ENCODE data around the gene PLA2G4D.

The PLA2G4D gene

GRCh38 chr15:42130246-42130986 lies 36.1 kb upstream of the PLA2G4D start:
- no peak overlapping the region for H3K4me3 ChIP-seq (ENCODE audit: low read depth, low read length)
- no peak for TF ChIP-seq CTCF (IDR thresholded peaks at IDR 0.05; ENCODE audit: insufficient read depth, low read length, missing control alignments)
- no peak for DNase-seq (ENCODE audit: low read depth, low spot score)
- POLR2A ChIA-PET, result interaction anchor here (1.0 kb wide), 1 partner anchor 10 kb away, joined by 4 read pairs; no protein-coding TSS in a partner anchor
- CTCF ChIA-PET, result interaction anchor here (0.6 to 1.9 kb wide), 8 partner anchors 9 to 69 kb away, joined by 3 to 14 read pairs (median 5); no protein-coding TSS in a partner anchor

GRCh38 chr15:42129364-42129763 lies 35.0 kb upstream of the PLA2G4D start:
- no peak overlapping the region for H3K4me3 ChIP-seq (ENCODE audit: low read depth, low read length)
- TF ChIP-seq CTCF (IDR thresholded peaks at IDR 0.05; ENCODE audit: insufficient read depth, low read length, missing control alignments), result no peak
- CTCF ChIA-PET, result interaction anchor here (1.0 to 1.9 kb wide), 5 partner anchors 10 to 64 kb away, joined by 3 to 14 read pairs (median 7); no protein-coding TSS in a partner anchor
- DNase-seq (ENCODE audit: low read depth, low spot score), result no peak
- POLR2A ChIA-PET, result no interaction called here

GRCh38 chr15:42128476-42128875 lies 34.1 kb upstream of the PLA2G4D start:
- DNase-seq (ENCODE audit: low read depth, low spot score), result no peak
- no peak overlapping the region for H3K4me3 ChIP-seq (ENCODE audit: low read depth, low read length)
- no peak for TF ChIP-seq CTCF (IDR thresholded peaks at IDR 0.05; ENCODE audit: insufficient read depth, low read length, missing control alignments)
- ChIA-PET CTCF (no interaction called here), POLR2A (no interaction called here)

GRCh38 chr15:42123546-42123945 lies 29.2 kb upstream of the PLA2G4D start:
- no peak overlapping the region for H3K4me3 ChIP-seq (ENCODE audit: low read depth, low read length)
- no peak for TF ChIP-seq CTCF (IDR thresholded peaks at IDR 0.05; ENCODE audit: insufficient read depth, low read length, missing control alignments)
- ChIA-PET POLR2A (no interaction called here), CTCF (interaction anchor here (0.6 to 2.1 kb wide), 2 partner anchors 9 to 14 kb away, joined by 4 to 8 read pairs; no protein-coding TSS in a partner anchor)
- DNase-seq (ENCODE audit: low read depth, low spot score), result no peak

- CTCF ChIA-PET, result interaction anchor here (2.4 kb wide), 1 partner anchor 17 kb away, joined by 11 read pairs; no protein-coding TSS in a partner anchor
- no peak for DNase-seq (ENCODE audit: low read depth, low spot score)
Observed at GRCh38 chr15:42121682-42122081, 27.3 kb upstream of the PLA2G4D start.

More at GRCh38 chr15:42121682-42122081, 27.3 kb upstream of the PLA2G4D start:
- POLR2A ChIA-PET, result no interaction called here
- TF ChIP-seq CTCF (IDR thresholded peaks at IDR 0.05; ENCODE audit: insufficient read depth, low read length, missing control alignments), result no peak
- no peak overlapping the region for H3K4me3 ChIP-seq (ENCODE audit: low read depth, low read length)
